Mesothelial cell of epicardium (in vitro differentiated cells): ENCODE measurements around the gene LPAR1. TPM values are rescaled to one million over a fixed set of nuclear protein-coding genes. Genes with fewer than 3 reads are reported as not detected.

Source experiments
- DNase-seq, 2 experiments: peaks; one replicate each; pipeline ENCODE4 v3.0.0; 2021; ENCODE audit warnings: low spot score in 2 of 2; ENCODE audit not compliant: unreplicated experiment in 2 of 2
- H3K27ac Mint-ChIP-seq: 2 replicates; pipeline ENCODE4 v1.8.0; 2021; ENCODE audit warnings: mixed read lengths
- H3K27me3 Mint-ChIP-seq: 2 replicates; pipeline ENCODE4 v1.8.0; 2021; ENCODE audit warnings: low read depth, mixed read lengths
- H3K36me3 Mint-ChIP-seq: 2 replicates; pipeline ENCODE4 v1.8.0; 2021; ENCODE audit warnings: mixed read lengths
- H3K4me1 Mint-ChIP-seq: 2 replicates; pipeline ENCODE4 v1.8.0; 2021; ENCODE audit warnings: mixed read lengths
- H3K4me3 Mint-ChIP-seq: 2 replicates; pipeline ENCODE4 v1.8.0; 2021; ENCODE audit warnings: mild to moderate bottlenecking, moderate library complexity, mixed read lengths
- H3K9me3 Mint-ChIP-seq: 2 replicates; pipeline ENCODE4 v1.8.0; 2021; ENCODE audit warnings: mixed read lengths
- total RNA-seq: library from RNA; stranded (reverse); gene quantifications from 3 replicates; pipeline ENCODE4 v1.2.1, GENCODE V29; 2021
- TF ChIP-seq, protein P1 (sequence below): fragments of 200-600 bp; sonication (generic); IDR thresholded peaks from one replicate; pipeline ENCODE4 v1.5.0; 2021; ENCODE audit warnings: antibody characterized with exemption; ENCODE audit not compliant: unreplicated experiment

Gene LPAR1
- total RNA-seq, 1 donor from 2014 or later, result 40.3 TPM

DNA sequence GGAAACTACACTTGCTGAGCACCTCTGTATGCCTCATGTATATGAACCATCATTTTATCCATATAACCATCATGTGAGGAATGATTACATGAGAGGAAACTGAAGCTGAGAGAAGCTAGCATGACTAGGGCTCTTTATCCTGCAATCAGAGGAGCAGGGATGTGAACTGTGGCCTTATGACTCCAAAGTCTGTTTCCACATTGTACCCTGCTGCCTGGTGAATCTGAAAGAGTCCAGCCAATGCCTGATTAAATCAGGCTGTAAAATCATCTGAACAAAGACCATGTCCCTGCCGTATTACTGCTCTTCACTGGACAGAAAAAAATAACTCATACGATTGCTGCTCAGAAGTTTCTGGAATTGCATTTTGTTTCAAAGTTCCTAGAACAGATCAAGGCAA, 67.0 kb downstream of the LPAR1 start:
- TF ChIP-seq, protein P1, sequence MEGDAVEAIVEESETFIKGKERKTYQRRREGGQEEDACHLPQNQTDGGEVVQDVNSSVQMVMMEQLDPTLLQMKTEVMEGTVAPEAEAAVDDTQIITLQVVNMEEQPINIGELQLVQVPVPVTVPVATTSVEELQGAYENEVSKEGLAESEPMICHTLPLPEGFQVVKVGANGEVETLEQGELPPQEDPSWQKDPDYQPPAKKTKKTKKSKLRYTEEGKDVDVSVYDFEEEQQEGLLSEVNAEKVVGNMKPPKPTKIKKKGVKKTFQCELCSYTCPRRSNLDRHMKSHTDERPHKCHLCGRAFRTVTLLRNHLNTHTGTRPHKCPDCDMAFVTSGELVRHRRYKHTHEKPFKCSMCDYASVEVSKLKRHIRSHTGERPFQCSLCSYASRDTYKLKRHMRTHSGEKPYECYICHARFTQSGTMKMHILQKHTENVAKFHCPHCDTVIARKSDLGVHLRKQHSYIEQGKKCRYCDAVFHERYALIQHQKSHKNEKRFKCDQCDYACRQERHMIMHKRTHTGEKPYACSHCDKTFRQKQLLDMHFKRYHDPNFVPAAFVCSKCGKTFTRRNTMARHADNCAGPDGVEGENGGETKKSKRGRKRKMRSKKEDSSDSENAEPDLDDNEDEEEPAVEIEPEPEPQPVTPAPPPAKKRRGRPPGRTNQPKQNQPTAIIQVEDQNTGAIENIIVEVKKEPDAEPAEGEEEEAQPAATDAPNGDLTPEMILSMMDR, result no peak
- no peaks in the 10 kb centered on the region for H3K27me3 Mint-ChIP-seq
- H3K27ac Mint-ChIP-seq, result no peak overlapping the region
- H3K36me3 Mint-ChIP-seq, result peaks cover 18% of the 10 kb centered on the region
- no peak for DNase-seq
- H3K4me3 Mint-ChIP-seq, result no peak overlapping the region
- peaks cover 9% of the 10 kb centered on the region for H3K4me1 Mint-ChIP-seq
- H3K9me3 Mint-ChIP-seq, result no peaks in the 10 kb centered on the region

DNA sequence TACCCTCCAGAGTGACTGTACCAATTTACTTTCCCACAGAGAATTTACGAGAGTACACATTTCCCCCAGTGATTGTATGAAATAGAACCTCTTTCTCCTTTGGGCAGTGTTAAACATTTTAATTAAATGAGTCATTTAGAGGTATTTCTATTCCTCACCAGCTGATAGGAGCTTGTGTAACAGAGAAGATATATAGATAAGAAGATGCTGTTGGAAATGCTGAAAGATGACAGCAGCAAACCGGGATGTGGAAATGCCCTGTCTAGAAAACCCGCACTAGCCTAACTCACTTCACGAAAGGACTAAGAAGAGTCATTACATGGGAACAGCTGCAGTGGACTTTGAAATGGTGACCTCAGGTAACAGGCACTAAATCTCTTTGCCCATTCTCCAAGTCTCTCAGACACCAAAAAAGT, 68.3 kb downstream of the LPAR1 start:
- TF ChIP-seq, protein P1, result no peak
- DNase-seq, result no peak
- Mint-ChIP-seq H3K9me3 (peaks cover 3% of the 10 kb centered on the region), H3K27me3 (no peaks in the 10 kb centered on the region), H3K36me3 (peaks cover 28% of the 10 kb centered on the region), H3K4me1 (no peaks in the 10 kb centered on the region), H3K4me3 (no peak overlapping the region), H3K27ac (no peak overlapping the region)

DNA sequence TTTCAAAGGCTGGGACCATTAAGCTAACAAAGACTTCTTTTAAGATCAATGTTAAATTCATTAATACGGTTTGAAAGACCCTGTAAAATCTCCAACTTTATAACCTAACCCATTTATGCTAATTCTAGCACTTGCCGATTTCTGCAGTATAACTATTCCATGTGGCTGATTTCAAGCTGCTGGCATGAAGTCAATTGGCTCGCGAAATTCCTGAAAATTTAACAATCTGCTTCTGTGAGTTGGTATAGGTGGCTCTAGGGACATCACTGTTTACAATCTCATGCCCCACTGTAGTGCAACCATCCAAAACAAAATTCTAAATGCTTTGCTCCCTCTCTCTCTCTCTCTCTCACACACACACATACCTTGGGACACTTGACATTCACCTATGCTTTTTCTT, 70.2 kb downstream of the LPAR1 start:
- Mint-ChIP-seq H3K36me3 (peaks cover 33% of the 10 kb centered on the region), H3K4me1 (no peaks in the 10 kb centered on the region), H3K27me3 (no peaks in the 10 kb centered on the region), H3K27ac (no peak overlapping the region), H3K4me3 (no peak overlapping the region), H3K9me3 (peaks cover 3% of the 10 kb centered on the region)
- no peak for DNase-seq
- TF ChIP-seq, protein P1, result no peak

DNA sequence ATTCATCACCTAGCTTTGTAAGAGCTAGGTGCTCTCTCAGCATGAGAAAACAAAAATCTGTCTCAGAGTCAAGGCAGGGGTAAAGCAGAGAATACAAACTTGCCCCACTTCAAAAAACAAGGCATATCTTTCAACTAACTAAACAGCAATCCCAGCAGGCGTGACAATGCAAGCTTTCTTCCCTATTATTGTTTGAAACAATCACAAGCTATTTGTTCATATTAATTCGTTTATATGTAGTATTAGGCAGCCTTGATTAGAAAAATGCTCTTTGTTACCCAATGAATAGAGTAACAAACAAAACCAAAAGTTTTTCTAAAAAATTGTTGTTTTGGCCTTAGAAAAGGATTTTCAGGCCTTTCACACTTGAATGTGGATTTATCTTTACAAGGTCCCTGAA, 71.1 kb downstream of the LPAR1 start:
- Mint-ChIP-seq H3K27me3 (no peaks in the 10 kb centered on the region), H3K36me3 (peaks cover 38% of the 10 kb centered on the region), H3K9me3 (peaks cover 4% of the 10 kb centered on the region), H3K4me1 (no peaks in the 10 kb centered on the region), H3K27ac (no peak overlapping the region), H3K4me3 (no peak overlapping the region)
- TF ChIP-seq, protein P1, result no peak
- DNase-seq, result no peak

DNA sequence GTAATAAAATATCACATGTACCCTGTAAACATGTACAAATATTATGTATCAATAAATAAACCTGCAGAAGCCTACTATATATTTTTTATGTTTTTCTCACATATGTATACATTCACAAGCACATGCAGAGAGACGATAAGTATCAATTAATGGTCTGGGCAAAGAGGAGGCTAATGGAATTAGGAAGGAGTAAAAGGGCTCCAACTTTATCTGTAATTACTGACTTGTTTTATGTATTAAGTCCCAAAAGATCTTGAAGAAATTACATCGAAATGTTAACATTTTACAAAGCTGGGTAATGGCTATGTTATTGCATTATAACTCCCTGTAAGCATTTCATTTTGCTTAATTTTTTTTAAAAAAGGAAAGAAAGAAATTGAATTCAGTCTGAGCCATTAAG, 78.0 kb downstream of the LPAR1 start:
- H3K9me3 Mint-ChIP-seq, result peaks cover 36% of the 10 kb centered on the region
- H3K27ac Mint-ChIP-seq, result peak overlapping the region; percentile 27
- TF ChIP-seq, protein P1, result no peak
- H3K4me1 Mint-ChIP-seq, result peaks cover 3% of the 10 kb centered on the region
- no peak overlapping the region for H3K4me3 Mint-ChIP-seq
- no peaks in the 10 kb centered on the region for H3K27me3 Mint-ChIP-seq
- DNase-seq, result no peak
- peaks cover 52% of the 10 kb centered on the region for H3K36me3 Mint-ChIP-seq

DNA sequence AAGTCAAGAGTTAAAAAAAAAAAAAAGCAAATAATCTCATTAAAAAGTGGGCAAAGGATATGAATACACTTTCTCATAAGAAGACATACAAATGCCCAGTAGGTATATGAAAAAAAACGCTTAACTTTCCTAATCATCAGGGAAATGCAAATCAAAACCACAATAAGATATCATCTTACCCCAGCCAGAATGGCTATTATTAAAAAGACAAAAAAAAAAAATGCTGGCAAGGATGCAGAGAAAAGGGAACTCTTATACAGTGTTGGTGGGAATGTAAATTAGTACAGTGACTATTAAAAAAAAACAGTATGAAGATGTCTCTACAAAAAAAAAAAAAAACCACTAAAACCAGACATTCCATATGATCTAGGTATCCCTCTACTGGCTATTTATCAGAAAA, 79.4 kb downstream of the LPAR1 start:
- no peak for DNase-seq
- H3K27ac Mint-ChIP-seq, result no peak overlapping the region

More for the DNA sequence above, 79.4 kb downstream of the LPAR1 start:
- H3K36me3 Mint-ChIP-seq, result peaks cover 61% of the 10 kb centered on the region
- no peaks in the 10 kb centered on the region for H3K27me3 Mint-ChIP-seq
- no peak overlapping the region for H3K4me3 Mint-ChIP-seq
- H3K9me3 Mint-ChIP-seq, result peaks cover 51% of the 10 kb centered on the region
- TF ChIP-seq, protein P1, result no peak
- H3K4me1 Mint-ChIP-seq, result peaks cover 3% of the 10 kb centered on the region
